Measurements from ENCODE around the gene NSUN7.

The NSUN7 gene

DNA sequence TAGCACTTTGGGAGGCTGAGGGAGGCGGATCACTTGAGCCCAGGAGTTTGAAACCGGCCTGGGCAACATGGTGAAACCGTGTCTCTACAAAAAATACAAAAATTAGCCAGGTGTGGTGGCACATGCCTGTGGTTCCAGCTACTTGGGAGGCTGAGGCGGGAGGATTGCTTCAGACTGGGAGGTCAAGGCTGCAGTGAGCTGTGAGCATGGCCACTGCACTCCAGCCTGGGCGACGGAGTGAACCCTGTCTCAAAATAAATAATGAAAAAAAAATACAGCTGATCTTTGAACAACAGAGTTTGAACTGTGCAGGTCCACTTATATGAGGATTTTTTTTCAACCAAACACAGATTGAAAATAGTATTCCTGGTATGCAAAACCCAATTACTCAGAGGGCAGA lies 67.4 kb downstream of the NSUN7 start:
- peak; percentile 3 for DNase-seq (ENCODE audit: low read depth)

DNA sequence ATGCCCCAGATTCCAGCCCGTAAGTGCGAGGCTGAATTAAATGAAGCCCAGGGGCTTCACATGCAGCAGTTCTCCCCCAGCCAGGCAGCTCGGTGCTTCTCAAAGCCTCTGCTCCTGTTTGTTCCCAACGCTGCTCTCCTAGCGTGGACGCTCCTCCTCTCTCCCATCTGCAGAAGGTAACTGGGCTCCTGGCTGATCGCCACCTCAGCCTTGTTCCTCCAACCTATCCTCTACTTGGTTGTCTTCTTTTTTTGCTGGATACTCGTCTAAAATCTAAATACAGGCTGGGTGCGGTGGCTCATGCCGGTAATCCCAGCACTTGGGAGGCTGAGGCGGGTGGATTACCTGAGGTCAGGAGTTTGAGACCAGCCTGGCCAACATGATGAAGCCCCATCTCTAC lies 70.3 kb downstream of the NSUN7 start:
- no peak for DNase-seq (ENCODE audit: low read depth)

DNA sequence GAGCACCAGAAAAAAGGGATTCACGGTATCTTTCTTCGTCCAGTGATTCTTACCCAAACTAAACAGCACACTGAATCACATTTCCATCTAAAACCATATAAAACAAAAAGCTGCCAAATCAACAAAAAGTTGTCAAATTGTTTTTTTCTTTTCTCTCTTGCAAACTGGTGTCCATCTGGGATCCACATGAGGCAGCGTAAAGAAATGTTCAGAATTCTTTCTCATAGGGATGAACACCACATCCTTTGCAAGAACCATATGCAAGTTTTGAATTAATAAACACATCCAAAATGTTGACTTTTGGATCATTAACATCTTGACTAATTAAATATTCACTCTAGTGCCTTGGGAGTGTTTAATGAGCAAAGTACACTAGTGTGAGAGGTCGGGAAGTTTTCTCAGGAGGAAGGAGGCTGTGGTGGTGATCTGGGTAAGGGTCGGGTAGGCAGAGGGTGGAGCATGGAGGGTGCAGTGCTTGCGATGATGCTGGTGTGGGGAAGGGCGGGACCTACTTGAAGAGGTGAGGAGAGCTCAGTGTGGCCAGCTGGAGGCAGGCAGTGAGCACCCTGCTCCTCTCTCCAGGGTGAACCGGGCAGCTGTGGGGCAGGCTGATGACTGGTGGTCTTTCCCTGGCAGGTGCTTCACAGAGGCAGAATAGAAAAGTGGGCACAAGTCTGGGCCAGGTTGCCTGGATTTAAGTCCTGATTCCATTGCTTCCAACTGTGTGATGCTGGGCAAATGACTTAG lies 72.8 kb downstream of the NSUN7 start:
- no peak for DNase-seq (ENCODE audit: low read depth)

DNA sequence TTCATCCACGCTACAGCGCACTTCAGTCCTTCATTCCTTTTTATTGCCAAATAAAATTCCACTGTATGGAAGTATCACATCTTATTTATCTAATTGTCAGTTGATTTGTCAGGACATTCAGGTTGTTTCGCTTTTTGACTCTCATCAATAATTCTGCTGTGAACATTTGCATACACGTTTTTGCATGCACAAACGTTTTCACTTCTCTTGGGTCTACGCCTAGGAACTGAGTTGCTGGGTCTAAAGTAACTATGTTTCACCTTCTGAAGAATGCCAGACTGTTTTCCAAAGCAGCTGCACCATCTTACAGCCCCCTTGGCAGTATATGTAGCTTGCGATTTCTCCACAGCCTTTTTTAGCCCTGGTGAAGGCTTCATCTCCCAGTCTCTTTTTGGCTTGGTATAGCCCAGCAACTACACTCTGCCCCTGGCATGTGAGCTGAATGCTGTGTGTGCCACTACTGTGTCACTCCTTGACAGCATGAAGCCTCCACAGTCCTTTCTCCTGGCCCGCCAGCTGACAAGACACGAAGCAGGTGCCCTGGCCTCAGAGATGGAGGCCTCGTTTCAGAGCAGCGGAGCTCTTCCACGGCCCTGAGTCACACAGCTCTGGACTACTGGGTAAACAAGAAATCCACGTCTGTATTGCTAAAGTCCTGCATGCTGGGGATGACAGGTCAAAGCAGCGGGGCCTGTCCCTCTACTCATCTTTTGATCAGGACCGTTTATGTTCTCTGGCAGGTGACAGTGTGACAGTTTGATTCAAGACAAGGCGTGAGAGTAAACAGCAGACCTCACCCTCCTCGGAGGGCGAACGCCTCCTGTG lies 75.5 kb downstream of the NSUN7 start:
- no peak for DNase-seq (ENCODE audit: low read depth)

DNA sequence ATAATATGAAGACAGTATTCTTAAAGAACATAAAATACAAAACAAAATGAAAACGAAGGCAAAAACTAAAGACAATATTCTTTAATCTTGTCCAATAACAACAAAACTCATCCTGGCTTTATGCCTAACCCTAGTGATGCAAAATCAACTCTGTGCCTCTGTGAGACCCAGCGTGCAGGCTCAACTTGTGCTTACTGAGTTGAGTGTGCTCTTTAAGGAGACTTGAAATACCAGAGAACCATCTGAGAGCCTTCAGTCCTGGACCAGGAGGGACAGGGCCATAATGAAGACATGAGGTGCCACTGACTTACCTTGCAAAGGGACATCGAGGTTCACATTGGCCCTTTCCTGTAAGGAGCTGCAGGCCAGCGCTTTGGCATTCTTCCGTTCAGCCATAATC lies 77.1 kb downstream of the NSUN7 start:
- no peak for DNase-seq (ENCODE audit: low read depth)

DNA sequence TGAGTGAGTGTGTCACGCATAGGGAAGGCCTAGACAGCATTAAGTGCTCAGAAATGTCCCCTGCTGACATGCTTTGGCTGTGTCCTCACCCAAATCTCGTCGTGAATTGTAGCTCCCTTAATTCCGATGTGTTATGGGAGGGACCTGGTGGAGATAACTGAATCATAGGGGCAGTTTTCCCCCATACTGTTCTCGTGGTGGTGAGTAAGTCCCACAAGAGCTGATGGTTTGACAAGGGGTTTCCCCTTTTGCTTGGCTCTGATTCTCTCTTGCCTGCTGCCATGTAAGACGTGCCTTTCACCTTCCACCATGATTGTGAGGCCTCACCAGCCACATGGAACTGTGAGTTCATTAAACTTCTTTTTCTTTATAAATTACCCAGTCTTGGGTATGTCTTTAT lies 78.0 kb downstream of the NSUN7 start:
- peak; percentile 3 for DNase-seq (ENCODE audit: low read depth)

DNA sequence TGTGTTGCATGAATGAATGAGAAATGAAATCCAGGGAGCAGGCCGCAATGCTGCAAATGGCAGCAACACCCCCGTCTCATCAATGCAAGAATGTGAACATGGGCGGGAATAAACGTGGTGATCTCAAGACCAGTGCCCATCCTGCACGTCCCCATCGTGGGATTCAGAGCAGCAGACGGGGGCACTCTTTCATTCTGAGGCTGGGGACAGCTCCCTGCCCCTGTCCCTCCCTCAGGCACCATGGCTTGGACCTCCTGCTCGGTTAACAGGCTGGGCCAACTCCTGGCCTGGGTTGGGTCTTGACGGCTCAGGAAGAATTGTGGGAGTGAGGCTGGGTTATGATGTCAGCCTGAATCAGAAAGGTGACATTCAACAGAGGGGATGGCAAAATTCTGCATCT lies 78.9 kb downstream of the NSUN7 start:
- no peak for DNase-seq (ENCODE audit: low read depth)

DNA sequence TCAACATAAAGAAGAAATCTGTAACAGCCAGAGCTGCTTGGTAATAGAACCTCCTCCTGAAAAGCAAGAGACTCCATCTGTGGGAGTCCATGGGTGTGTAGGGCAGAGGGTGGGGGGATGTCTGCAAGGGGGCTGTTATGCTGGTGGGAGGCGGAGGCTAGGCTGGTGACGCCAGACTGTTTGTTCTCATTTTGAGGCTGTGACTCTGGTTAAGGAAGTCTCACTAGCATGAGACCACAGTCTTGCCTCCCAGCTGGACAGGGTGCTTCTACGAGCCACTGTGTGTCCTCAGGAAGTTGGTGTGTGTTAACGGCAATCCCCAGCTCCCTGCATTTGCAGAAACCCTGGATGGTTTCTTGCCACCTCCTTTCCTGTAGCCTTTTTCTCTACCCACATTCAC lies 79.8 kb downstream of the NSUN7 start:
- DNase-seq (ENCODE audit: low read depth), result no peak

DNA sequence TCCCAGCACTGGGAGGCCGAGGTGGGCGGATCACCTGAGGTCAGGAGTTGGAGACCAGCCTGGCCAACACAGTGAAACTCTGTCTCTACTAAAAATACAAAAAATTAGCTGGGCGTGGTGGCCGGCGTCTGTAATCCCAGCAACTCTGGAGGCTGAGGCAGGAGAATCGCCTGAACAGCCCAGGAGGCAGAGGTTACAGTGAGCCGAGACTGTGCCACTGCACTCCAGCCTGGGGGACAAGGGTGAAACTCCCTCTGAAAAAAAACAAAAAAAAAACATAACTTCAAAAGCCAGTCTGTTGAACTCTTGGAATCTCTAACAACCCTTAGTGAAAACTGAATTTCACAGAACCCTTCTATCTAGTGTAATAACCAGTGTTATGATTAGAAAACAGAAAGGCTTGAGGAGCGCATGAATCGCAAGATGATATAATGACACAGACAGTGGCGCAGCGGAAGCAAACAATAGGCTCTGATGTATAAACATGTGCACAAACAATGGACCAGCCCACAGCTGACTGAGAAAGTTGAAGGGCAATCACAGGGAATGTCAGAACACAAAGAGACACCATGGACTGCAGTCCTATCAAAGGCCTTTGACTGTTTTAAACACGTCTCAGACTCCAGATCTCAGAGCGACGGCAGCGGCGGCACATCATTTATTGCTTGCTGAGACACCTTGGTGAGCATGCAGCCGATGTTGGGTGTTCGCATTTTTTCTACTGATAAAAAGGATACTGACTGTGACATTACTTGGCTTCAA lies 81.6 kb downstream of the NSUN7 start:
- DNase-seq (ENCODE audit: low read depth), result no peak

DNA sequence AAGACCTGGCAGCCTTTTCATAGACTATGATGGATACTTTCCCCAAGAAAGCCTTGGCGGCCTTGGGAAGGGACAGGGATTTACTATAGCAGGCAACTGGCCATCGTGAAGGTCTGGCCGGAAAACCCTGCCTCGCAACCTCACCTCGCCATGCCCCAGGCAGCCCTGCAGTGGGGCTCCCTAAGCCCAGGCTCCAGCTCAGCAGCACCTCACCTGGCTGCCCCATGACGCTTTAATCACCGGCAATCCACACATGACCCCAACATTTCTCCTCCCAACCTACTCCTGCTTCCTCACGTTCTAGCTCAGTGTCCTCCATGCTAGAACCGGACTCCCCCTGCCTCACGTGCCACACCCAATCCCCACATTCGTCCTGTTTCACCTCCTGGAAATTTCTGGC lies 82.4 kb downstream of the NSUN7 start:
- no peak for DNase-seq (ENCODE audit: low read depth)

DNA sequence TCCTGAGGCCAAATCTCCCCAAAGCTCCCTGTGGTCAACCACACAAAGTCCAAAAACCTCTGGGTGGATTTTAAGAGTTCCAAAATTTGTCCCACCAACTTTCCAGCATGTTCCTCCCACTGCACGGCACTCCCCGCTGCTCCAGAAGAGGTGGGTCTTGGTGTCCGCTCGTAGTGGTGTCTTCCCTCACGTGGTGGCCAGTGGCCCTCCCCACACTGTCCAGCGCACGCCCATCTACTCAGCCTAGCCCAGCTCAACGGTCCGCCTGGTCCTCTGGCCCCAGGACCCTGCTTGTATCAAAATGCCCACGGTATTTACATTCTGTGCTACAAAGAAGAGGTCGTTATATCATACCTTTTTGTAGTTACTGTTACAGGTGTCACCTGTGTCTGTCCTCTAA lies 83.5 kb downstream of the NSUN7 start:
- no peak for DNase-seq (ENCODE audit: low read depth)

DNA sequence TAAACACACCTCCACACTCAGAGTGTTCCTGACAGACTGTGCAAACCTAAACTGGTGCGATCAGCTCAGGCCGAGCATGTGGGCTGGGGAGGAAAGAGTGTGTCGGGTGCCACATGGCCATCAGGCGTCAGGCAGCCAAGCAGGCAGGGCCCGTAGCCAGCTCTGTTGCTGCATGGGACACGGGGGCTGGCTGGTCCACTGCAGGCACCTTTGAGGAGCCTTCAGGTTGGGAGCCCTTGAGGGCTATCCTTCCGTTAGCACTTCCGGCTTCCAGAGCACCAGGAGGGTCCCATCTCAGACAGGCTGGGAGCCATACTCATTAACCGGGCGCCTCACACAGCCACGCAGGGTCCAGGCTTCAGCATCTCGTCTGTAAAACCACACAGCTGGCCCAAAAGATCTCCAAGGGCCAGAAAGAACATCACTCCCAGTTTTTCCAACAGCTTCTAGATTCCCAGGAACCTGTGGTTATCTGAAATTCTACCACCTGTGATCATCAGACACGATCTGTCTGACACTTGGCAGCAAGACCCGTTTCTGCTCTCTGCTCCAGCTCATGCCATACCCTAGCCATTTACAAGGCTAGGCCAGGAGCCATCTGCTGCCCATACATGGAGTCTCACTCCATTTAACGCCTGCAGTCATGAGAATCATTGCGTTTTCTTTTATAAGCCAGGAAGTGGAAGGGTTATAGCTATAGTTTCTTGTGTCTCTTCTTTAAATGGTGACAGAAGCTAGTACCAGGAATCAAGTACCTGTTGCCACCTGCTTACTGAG lies 87.5 kb downstream of the NSUN7 start:
- DNase-seq (ENCODE audit: low read depth), result peak; percentile 3

DNA sequence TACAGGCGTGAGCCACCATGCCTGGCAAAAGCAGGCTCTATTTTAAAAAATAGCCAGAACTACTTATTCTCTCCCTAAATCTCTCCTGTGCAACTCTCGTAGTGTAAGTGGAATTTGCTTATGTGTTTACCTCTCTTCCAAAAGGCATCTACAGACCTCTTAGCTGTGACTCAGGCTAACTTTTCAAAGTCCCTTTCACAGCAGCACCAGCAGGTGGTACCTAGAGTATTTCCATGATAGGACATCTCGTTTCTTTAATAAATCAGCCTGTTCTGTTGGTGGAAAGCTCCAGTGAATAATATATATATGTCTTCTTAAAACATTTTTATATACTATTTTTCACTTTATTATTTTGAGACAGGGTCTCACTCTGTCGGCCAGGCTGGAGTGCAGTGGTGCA lies 89.0 kb downstream of the NSUN7 start:
- DNase-seq (ENCODE audit: low read depth), result no peak

DNA sequence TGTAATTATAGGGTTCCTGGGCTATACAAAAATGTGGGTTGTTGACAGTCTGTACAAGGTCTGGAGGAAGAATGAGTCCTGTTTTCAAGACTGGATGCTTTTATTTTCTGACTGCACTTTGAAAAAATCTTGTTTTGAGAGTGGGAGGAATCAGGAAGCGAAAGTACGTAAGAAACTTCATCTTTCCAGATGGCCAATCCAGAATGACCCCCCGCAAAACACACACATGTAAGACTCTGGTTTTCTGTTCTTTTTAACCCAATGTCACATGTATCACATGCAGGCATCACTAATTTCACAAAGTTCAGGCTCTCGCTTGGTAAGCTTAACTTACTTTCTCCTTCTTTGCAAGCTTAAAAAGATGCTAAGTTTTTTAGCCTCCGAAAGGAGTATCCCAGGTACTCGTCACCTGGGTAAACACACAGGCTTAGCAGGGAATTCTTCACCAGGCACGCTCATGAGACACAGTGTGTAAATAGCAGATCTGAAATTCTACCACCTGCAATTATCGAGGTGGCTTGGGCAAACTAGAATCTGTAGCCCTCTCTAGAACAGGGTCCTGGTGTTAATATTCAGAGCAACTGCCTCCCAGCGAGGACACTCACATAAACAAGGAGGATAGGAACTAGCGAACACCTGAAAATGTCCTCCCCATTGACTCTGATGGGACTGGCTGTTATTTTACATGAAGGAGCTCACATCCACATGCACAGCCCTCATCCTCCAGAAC lies 90.7 kb downstream of the NSUN7 start:
- no peak for DNase-seq (ENCODE audit: low read depth)

DNA sequence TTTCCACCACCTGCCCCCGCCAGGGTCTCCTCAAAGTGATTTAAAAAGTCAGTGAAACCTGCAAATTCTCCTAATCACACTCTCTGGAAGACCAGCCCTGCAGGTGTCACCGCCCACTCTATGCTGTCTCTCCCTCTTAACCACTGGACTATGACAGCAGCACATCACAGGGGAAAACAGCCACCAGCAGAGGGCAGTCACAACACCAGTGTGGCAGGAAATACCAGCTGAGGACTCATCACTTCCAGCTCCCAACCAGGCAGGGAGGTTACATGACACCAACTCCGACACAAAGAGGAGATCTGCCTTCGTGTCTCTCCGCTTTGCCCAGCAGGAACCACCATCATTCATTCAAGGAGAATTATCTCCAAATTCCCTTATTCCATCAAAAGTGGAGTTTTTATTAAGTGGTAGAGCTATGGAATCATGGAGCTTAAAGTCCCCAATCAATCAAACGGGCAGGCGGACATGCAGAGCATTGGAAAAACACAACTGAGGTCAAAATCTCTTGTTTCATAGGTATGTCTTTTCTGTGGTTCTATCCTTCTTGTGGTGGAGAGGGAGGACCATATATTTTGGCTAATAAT lies 91.3 kb downstream of the NSUN7 start:
- DNase-seq (ENCODE audit: low read depth), result peak; percentile 92

DNA sequence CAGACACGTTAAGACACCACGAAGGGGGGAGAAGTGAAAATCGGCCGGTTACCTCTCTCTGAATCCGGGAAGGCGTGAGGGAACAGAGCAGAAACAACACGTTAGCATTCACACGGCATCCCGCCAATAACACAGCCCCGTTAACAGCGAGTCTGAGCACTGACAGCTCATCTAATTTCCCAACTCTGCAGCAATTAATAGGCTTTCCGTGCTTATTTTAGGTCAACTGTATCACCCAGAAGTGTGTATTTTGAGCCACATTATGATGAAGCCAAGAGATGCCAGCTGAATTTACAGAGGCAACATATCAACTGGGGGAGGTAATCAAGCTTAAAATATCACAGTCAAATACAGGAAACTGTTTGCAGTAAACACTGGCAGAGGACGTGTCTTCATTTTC lies 92.6 kb downstream of the NSUN7 start:
- DNase-seq (ENCODE audit: low read depth), result peak; percentile 65

DNA sequence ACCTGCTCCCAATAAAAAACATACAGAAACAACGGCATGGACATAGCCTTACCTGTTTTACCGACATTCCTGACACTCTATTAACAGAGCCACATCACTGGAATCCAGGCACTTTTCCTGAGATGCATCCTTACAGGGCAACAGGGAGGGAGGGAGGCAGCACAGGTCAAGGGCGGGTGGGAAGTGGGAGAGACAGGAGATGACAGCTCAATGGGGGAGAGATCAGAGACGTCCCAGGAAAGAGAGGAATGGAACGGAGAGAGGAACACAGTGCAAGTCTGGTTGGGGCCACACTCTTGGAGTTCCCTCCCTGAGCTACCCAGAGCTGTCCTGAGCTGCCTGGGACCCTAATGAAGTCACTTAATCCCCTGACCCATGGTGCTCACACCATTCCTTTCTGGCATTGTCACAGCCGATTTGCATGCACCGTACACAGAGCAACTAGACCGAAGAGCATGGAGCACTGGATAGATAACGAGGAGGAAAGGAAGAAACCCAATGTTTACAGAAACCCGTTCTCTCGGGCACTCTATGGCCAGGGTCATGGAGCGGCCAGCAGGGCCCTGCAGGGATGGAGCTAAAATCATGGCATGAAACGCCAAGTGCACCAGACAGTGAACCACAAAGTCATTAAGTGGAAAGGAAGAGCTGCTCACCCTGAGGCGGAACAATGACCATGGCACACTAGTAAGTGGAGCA lies 93.1 kb downstream of the NSUN7 start:
- peak; percentile 85 for DNase-seq (ENCODE audit: low read depth)

DNA sequence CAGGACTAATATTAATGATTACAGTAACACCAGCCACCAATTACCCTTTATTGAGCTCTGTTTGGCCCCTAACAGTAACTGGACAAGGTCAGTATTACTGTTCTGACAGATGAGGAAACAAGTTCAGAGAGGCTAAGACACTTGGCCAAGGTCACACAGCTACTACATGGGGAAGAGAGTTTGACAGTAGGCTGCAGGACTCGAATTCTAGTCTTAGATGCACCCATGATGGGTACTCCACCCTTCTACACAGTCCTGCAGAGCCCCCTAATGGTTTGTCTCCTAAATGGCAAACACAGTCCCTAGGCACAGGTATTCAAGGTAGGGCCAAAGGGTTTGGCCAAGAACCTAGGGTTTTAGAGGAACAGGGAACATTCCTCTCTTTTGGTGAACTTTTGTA lies 93.9 kb downstream of the NSUN7 start:
- no peak for DNase-seq (ENCODE audit: low read depth)

DNA sequence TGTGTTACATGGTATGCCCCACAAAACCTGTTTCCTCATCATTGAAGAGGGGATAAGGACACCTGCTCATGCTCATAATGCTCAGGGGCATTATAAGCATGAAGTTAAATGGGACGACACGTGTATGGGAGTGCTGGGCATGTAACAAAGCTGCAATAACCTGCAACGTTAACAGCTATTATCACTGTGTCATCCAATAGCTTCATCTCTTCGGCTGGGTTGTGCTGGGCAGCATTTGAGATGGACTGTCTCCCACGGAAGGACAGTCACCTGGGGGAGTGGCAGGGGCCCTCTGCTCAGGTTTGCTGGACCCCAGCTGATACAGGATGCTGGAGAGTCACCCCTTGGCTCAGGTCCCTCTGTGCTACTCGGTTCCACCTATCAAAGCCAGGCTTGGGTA lies 94.5 kb downstream of the NSUN7 start:
- DNase-seq (ENCODE audit: low read depth), result no peak

DNA sequence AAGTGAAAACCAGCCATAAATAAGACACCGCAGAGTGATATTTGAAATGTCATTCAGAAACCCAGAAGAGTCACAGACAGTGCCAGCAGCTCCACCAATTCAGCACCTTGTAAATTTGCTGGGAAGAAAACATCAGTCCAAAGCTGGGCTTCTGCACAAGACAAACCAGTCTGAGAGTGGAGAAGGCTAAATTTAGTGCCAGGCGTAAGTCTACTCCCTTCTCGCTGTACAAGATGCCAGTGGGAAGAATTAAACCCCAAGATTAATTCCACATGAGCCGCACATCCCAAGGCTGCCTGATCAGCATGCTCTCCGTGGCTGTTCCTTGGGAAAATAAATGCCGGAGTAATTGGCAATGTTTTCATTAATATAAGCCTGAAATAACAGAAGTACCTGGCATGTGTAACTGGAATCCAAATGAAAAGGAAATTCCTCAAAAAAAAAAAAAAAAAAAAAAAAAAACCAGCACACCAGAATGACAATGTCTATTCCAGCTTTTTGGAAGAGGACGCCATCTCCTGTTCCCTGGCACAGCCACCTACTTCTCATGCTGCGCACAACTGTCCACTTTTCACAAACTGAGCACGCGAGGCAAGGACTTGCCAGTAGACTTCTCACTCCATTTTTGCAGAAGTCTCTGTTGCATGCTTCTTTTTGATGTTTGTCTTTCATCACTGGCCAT lies 95.5 kb downstream of the NSUN7 start:
- DNase-seq (ENCODE audit: low read depth), result no peak

All from EH (cell line).